ENCODE measurements around the gene ZNF362.

ZNF362 gene

GRCh38 chr1:33274446-33274845, 18.2 kb downstream of the ZNF362 start:
- Histone ChIP-seq H3K4me2 (ENCODE audit: insufficient read depth, low read length) (no peak overlapping the region), H3K4me1 (ENCODE audit: insufficient read depth, low read length) (no peaks in the 10 kb centered on the region), H3K4me3 (ENCODE audit: low read depth in 1 of 2, low read length in 2 of 2) (no peak overlapping the region), H3K27ac (ENCODE audit: low read length) (no peak overlapping the region), H3K79me2 (ENCODE audit: insufficient read depth, low read length) (peaks cover 44% of the 10 kb centered on the region), H3K9me3 (ENCODE audit: insufficient read depth, low read length, severe bottlenecking) (no peaks in the 10 kb centered on the region), H4K20me1 (ENCODE audit: insufficient read depth, low read length) (peaks cover 51% of the 10 kb centered on the region), H3K36me3 (ENCODE audit: insufficient read depth, low read length) (peaks cover 74% of the 10 kb centered on the region), H2AFZ (ENCODE audit: low read depth, low read length) (no peak overlapping the region), H3K9ac (ENCODE audit: low read depth, low read length) (no peak overlapping the region), H3K27me3 (ENCODE audit: insufficient read depth, low read length, poor library complexity) (no peaks in the 10 kb centered on the region)
- TF ChIP-seq EZH2 (IDR thresholded peaks at IDR 0.05; ENCODE audit: borderline replicate concordance, low read depth, low read length, severe bottlenecking) (no peak), CTCF (IDR thresholded peaks at IDR 0.05; ENCODE audit: borderline replicate concordance, extremely low read depth, low read length, poor library complexity, severe bottlenecking) (no peak)
- DNase-seq (no peak), ATAC-seq (ENCODE audit: insufficient read depth, low read depth) (no peak)

GRCh38 chr1:33275195-33275594, 18.9 kb downstream of the ZNF362 start:
- peaks cover 48% of the 10 kb centered on the region for H4K20me1 ChIP-seq (ENCODE audit: insufficient read depth, low read length)
- no peak overlapping the region for H3K4me2 ChIP-seq (ENCODE audit: insufficient read depth, low read length)
- no peak overlapping the region for H3K27ac ChIP-seq (ENCODE audit: low read length)
- ATAC-seq (ENCODE audit: insufficient read depth, low read depth), result no peak
- H3K9ac ChIP-seq (ENCODE audit: low read depth, low read length), result no peak overlapping the region
- no peak for DNase-seq
- no peaks in the 10 kb centered on the region for H3K4me1 ChIP-seq (ENCODE audit: insufficient read depth, low read length)
- H3K36me3 ChIP-seq (ENCODE audit: insufficient read depth, low read length), result peaks cover 72% of the 10 kb centered on the region
- H3K27me3 ChIP-seq (ENCODE audit: insufficient read depth, low read length, poor library complexity), result no peaks in the 10 kb centered on the region
- H3K4me3 ChIP-seq (ENCODE audit: low read depth in 1 of 2, low read length in 2 of 2), result no peak overlapping the region
- no peak overlapping the region for H2AFZ ChIP-seq (ENCODE audit: low read depth, low read length)
- TF ChIP-seq EZH2 (IDR thresholded peaks at IDR 0.05; ENCODE audit: borderline replicate concordance, low read depth, low read length, severe bottlenecking) (no peak), CTCF (IDR thresholded peaks at IDR 0.05; ENCODE audit: borderline replicate concordance, extremely low read depth, low read length, poor library complexity, severe bottlenecking) (no peak)
- no peaks in the 10 kb centered on the region for H3K9me3 ChIP-seq (ENCODE audit: insufficient read depth, low read length, severe bottlenecking)
- H3K79me2 ChIP-seq (ENCODE audit: insufficient read depth, low read length), result peaks cover 40% of the 10 kb centered on the region

GRCh38 chr1:33275706-33276572, 19.6 kb downstream of the ZNF362 start:
- Histone ChIP-seq H3K4me2 (ENCODE audit: insufficient read depth, low read length) (no peak overlapping the region), H3K27me3 (ENCODE audit: insufficient read depth, low read length, poor library complexity) (no peaks in the 10 kb centered on the region), H3K27ac (ENCODE audit: low read length) (no peak overlapping the region), H3K4me3 (ENCODE audit: low read depth in 1 of 2, low read length in 2 of 2) (no peak overlapping the region), H3K9me3 (ENCODE audit: insufficient read depth, low read length, severe bottlenecking) (no peaks in the 10 kb centered on the region), H3K36me3 (ENCODE audit: insufficient read depth, low read length) (peaks cover 73% of the 10 kb centered on the region), H4K20me1 (ENCODE audit: insufficient read depth, low read length) (peaks cover 41% of the 10 kb centered on the region), H3K4me1 (ENCODE audit: insufficient read depth, low read length) (no peaks in the 10 kb centered on the region), H3K79me2 (ENCODE audit: insufficient read depth, low read length) (peaks cover 34% of the 10 kb centered on the region), H2AFZ (ENCODE audit: low read depth, low read length) (no peak overlapping the region), H3K9ac (ENCODE audit: low read depth, low read length) (no peak overlapping the region)
- no peak for DNase-seq
- TF ChIP-seq EZH2 (IDR thresholded peaks at IDR 0.05; ENCODE audit: borderline replicate concordance, low read depth, low read length, severe bottlenecking) (no peak), CTCF (IDR thresholded peaks at IDR 0.05; ENCODE audit: borderline replicate concordance, extremely low read depth, low read length, poor library complexity, severe bottlenecking) (no peak)
- no peak for ATAC-seq (ENCODE audit: insufficient read depth, low read depth)

Measured in DND-41 (cell line).